Activated CD8-positive, alpha-beta T cell treated with anti-CD3 and anti-CD28 coated beads for 36 hours (primary cell): ENCODE data around the gene ZC3H12C. TPM values are rescaled to one million over a fixed set of nuclear protein-coding genes. Genes with fewer than 3 reads are reported as not detected.

Experiments used
- ATAC-seq: fragments of 200-7000 bp; cut with Tn5 transposase; one replicate; pipeline ENCODE4 v1.10.0; 2021; ENCODE audit warnings: mild to moderate bottlenecking, moderate library complexity
- CTCF ChIA-PET: fragments of 350-600 bp; sonication (Branson Sonifier 250); formaldehyde crosslinking; loops from one replicate; lab custom pipeline; 2021; ENCODE audit warnings: antibody characterized with exemption; lab: Charles Lee
- POLR2A ChIA-PET: fragments of 350-600 bp; sonication (Branson Sonifier 250); formaldehyde crosslinking; loops from one replicate; lab custom pipeline; 2021; ENCODE audit warnings: antibody characterized with exemption; lab: Charles Lee
- DNase-seq: peaks from one replicate; pipeline ENCODE4 v3.0.0-alpha.2; 2020
- H3K27ac Mint-ChIP-seq: one replicate; pipeline ENCODE4 v1.8.0; 2021; ENCODE audit warnings: mild to moderate bottlenecking, mixed read lengths
- H3K27me3 Mint-ChIP-seq: one replicate; pipeline ENCODE4 v1.8.0; 2021; ENCODE audit warnings: mixed read lengths
- H3K36me3 Mint-ChIP-seq: one replicate; pipeline ENCODE4 v1.8.0; 2021; ENCODE audit warnings: low read depth, mixed read lengths
- H3K4me1 Mint-ChIP-seq: one replicate; pipeline ENCODE4 v1.8.0; 2021; ENCODE audit warnings: low read depth, mixed read lengths
- H3K4me3 Mint-ChIP-seq: one replicate; pipeline ENCODE4 v1.8.0; 2021; ENCODE audit warnings: mild to moderate bottlenecking, moderate library complexity, mixed read lengths
- H3K9me3 Mint-ChIP-seq: one replicate; pipeline ENCODE4 v1.8.0; 2021; ENCODE audit warnings: mixed read lengths
- CTCF ChIP-seq: fragments of 200-600 bp; IDR thresholded peaks from one replicate; pipeline ENCODE4 v1.8.0; 2022; ENCODE audit warnings: antibody characterized with exemption, mild to moderate bottlenecking
- intact Hi-C: fragments of 100-400 bp; cut with micrococcal nuclease; formaldehyde crosslinking; loops from one replicate; pipeline ENCODE4 v1.10.0; 2022
- total RNA-seq, 2 experiments: library from RNA; stranded (reverse); gene quantifications; one replicate each; pipeline ENCODE4 v1.2.3, GENCODE V29; 2021

The ZC3H12C gene
- total RNA-seq, 2 experiments from 2014 or later, result 0.40 to 0.45 TPM

- intact Hi-C loops, result no loop called here
Observed at GRCh38 chr11:110072930-110073329, 20.3 kb upstream of the ZC3H12C start.

GRCh38 chr11:110074499-110074898, 18.7 kb upstream of the ZC3H12C start:
- ChIA-PET CTCF (no interaction called here), POLR2A (no interaction called here)
- Mint-ChIP-seq H3K4me1 (peaks cover 10% of the 10 kb centered on the region), H3K27me3 (peaks cover 13% of the 10 kb centered on the region), H3K4me3 (no peak overlapping the region), H3K27ac (no peak overlapping the region), H3K9me3 (no peaks in the 10 kb centered on the region), H3K36me3 (no peaks in the 10 kb centered on the region)
- no peak for ATAC-seq
- intact Hi-C loops, result no loop called here
- no peak for DNase-seq
- no peak for TF ChIP-seq CTCF

More at GRCh38 chr11:110072930-110073329, 20.3 kb upstream of the ZC3H12C start:
- Mint-ChIP-seq H3K4me1 (peaks cover 6% of the 10 kb centered on the region), H3K27me3 (peaks cover 13% of the 10 kb centered on the region), H3K36me3 (no peaks in the 10 kb centered on the region), H3K27ac (no peak overlapping the region), H3K9me3 (no peaks in the 10 kb centered on the region), H3K4me3 (no peak overlapping the region)
- POLR2A ChIA-PET, result no interaction called here
- ATAC-seq (no peak), DNase-seq (no peak)
- TF ChIP-seq CTCF, result no peak
- CTCF ChIA-PET, result no interaction called here

GRCh38 chr11:110075105-110075846, 17.9 kb upstream of the ZC3H12C start:
- intact Hi-C loops, result no loop called here
- POLR2A ChIA-PET, result no interaction called here
- Mint-ChIP-seq H3K36me3 (no peaks in the 10 kb centered on the region), H3K4me1 (peaks cover 10% of the 10 kb centered on the region), H3K4me3 (no peak overlapping the region), H3K27ac (no peak overlapping the region), H3K9me3 (no peaks in the 10 kb centered on the region), H3K27me3 (peaks cover 10% of the 10 kb centered on the region)
- no peak for TF ChIP-seq CTCF
- no peak for DNase-seq
- no peak for ATAC-seq
- CTCF ChIA-PET, result no interaction called here

- Mint-ChIP-seq H3K9me3 (no peaks in the 10 kb centered on the region), H3K27me3 (peaks cover 9% of the 10 kb centered on the region), H3K4me3 (no peak overlapping the region), H3K36me3 (no peaks in the 10 kb centered on the region), H3K27ac (no peak overlapping the region), H3K4me1 (peaks cover 10% of the 10 kb centered on the region)
- TF ChIP-seq CTCF, result no peak
- intact Hi-C loops, result no loop called here
- ATAC-seq (no peak), DNase-seq (no peak)
- ChIA-PET CTCF (no interaction called here), POLR2A (no interaction called here)
Observed at GRCh38 chr11:110075847-110076208, 17.4 kb upstream of the ZC3H12C start.

- peaks cover 10% of the 10 kb centered on the region for H3K4me1 Mint-ChIP-seq
- peaks cover 9% of the 10 kb centered on the region for H3K27me3 Mint-ChIP-seq
- no peak for ATAC-seq
- intact Hi-C loops, result no loop called here
- no peak for DNase-seq
- no peak for TF ChIP-seq CTCF
- H3K4me3 Mint-ChIP-seq, result no peak overlapping the region
- no peaks in the 10 kb centered on the region for H3K36me3 Mint-ChIP-seq
- POLR2A ChIA-PET, result no interaction called here
- CTCF ChIA-PET, result no interaction called here
- no peaks in the 10 kb centered on the region for H3K9me3 Mint-ChIP-seq
- no peak overlapping the region for H3K27ac Mint-ChIP-seq
Observed at GRCh38 chr11:110076371-110076965, 16.7 kb upstream of the ZC3H12C start.
